IMR-90 (cell line): ENCODE measurements around the gene DGKQ. TPM values are rescaled to one million over a fixed set of nuclear protein-coding genes. Genes with fewer than 3 reads are reported as not detected.

ENCODE experiments used
- ATAC-seq: fragments of 200-7000 bp; cut with Tn5 transposase; 2 replicates; pipeline ENCODE4 v1.9.1; 2020; ENCODE audit warnings: low read depth, mild to moderate bottlenecking, moderate library complexity
- BruUV-seq: library from RNA; stranded (reverse); fragments of 400-500 nt; replicated peaks from 2 replicates; lab custom pipeline; 2021; lab: Mats Ljungman, UMichigan
- CTCF ChIA-PET: fragments of 300-600 bp; formaldehyde crosslinking; extraction: SDS; loops from one replicate; lab custom pipeline; 2021; ENCODE audit warnings: antibody characterized with exemption; lab: Yijun Ruan, JAX
- POLR2A ChIA-PET: fragments of 300-600 bp; sonication (Branson Sonifier 250); formaldehyde crosslinking; loops from one replicate; lab custom pipeline; 2022; ENCODE audit warnings: antibody characterized with exemption; ENCODE audit not compliant: unreplicated experiment; lab: Charles Lee
- DNase-seq: peaks from one replicate; pipeline ENCODE4 v3.0.0; 2013
- H2AFZ ChIP-seq: replicated peaks from 2 replicates; pipeline ENCODE3; 2013; ENCODE audit warnings: low read length, mild to moderate bottlenecking; ENCODE audit not compliant: poor library complexity
- H2AK5ac ChIP-seq: 2 replicates; pipeline ENCODE4 v1.6.1; 2013; ENCODE audit warnings: low read depth, low read length, inconsistent platforms
- H2AK9ac ChIP-seq: replicated peaks from 2 replicates; pipeline ENCODE3; 2013; ENCODE audit warnings: mild to moderate bottlenecking, low read depth, low read length, moderate library complexity; ENCODE audit not compliant: poor library complexity
- H2BK120ac ChIP-seq: 2 replicates; pipeline ENCODE4 v1.6.1; 2013; ENCODE audit warnings: low read depth, low read length, inconsistent platforms
- H2BK15ac ChIP-seq: 3 replicates; pipeline ENCODE4 v1.6.1; 2013; ENCODE audit warnings: low read depth, low read length, inconsistent platforms
- H2BK20ac ChIP-seq: 2 replicates; pipeline ENCODE4 v1.6.1; 2013; ENCODE audit warnings: low read depth, mild to moderate bottlenecking, inconsistent platforms, low read length, moderate library complexity
- H2BK5ac ChIP-seq: 2 replicates; pipeline ENCODE4 v1.6.1; 2013; ENCODE audit warnings: mild to moderate bottlenecking, low read depth, low read length, inconsistent platforms; ENCODE audit not compliant: poor library complexity, severe bottlenecking
- H3K14ac ChIP-seq: replicated peaks from 2 replicates; pipeline ENCODE4 v1.6.1; 2013; ENCODE audit warnings: low read depth, low read length, inconsistent platforms
- H3K18ac ChIP-seq: 2 replicates; pipeline ENCODE4 v1.6.1; 2013; ENCODE audit warnings: low read depth, low read length, control low read depth
- H3K23ac ChIP-seq: 2 replicates; pipeline ENCODE4 v1.6.1; 2013; ENCODE audit warnings: low read depth, low read length, inconsistent platforms
- H3K27ac ChIP-seq: 2 replicates; pipeline ENCODE4 v1.5.1; 2013; ENCODE audit warnings: mild to moderate bottlenecking, control low read depth, low read length; ENCODE audit not compliant: insufficient read depth
- H3K27me3 ChIP-seq: 2 replicates; pipeline ENCODE4 v1.6.1; 2013; ENCODE audit warnings: low read length; ENCODE audit not compliant: control insufficient read depth, insufficient read depth
- H3K36me3 ChIP-seq: 2 replicates; pipeline ENCODE4 v1.6.1; 2013; ENCODE audit warnings: low read length, mixed read lengths; ENCODE audit not compliant: control insufficient read depth, insufficient read depth
- H3K4ac ChIP-seq: 2 replicates; pipeline ENCODE4 v1.6.1; 2013; ENCODE audit warnings: low read depth, low read length, inconsistent platforms
- H3K4me1 ChIP-seq: 2 replicates; pipeline ENCODE4 v1.6.1; 2013; ENCODE audit warnings: low read length, mixed read lengths; ENCODE audit not compliant: control insufficient read depth, insufficient read depth
- H3K4me2 ChIP-seq: 2 replicates; pipeline ENCODE4 v1.6.1; 2013; ENCODE audit warnings: low read depth, mild to moderate bottlenecking, control low read depth, low read length, moderate library complexity
- H3K4me3 ChIP-seq: 2 replicates; pipeline ENCODE4 v1.5.1; 2013; ENCODE audit warnings: low read depth, mild to moderate bottlenecking, control low read depth, low read length, moderate library complexity; ENCODE audit not compliant: insufficient read depth
- H3K56ac ChIP-seq: 2 replicates; pipeline ENCODE4 v1.6.1; 2013; ENCODE audit warnings: low read length, inconsistent platforms; ENCODE audit not compliant: insufficient read depth; ENCODE audit errors: extremely low read depth
- H3K79me1 ChIP-seq, 2 experiments: 2 replicates each; pipeline ENCODE4 v1.6.1; 2013; ENCODE audit warnings: low read length in 2 of 2, inconsistent platforms in 1 of 2, low read depth in 1 of 2
- H3K9ac ChIP-seq: 2 replicates; pipeline ENCODE4 v1.6.1; 2013; ENCODE audit warnings: low read depth, low read length, control low read depth
- H3K9me1 ChIP-seq: 2 replicates; pipeline ENCODE4 v1.6.1; 2013; ENCODE audit warnings: low read length, inconsistent platforms; ENCODE audit not compliant: insufficient read depth
- H3K9me3 ChIP-seq: 2 replicates; pipeline ENCODE4 v1.6.1; 2013; ENCODE audit warnings: low read length; ENCODE audit not compliant: control insufficient read depth, insufficient read depth
- H4K20me1 ChIP-seq: 2 replicates; pipeline ENCODE4 v1.6.1; 2013; ENCODE audit warnings: low read length, inconsistent platforms; ENCODE audit not compliant: insufficient read depth
- H4K5ac ChIP-seq: 2 replicates; pipeline ENCODE4 v1.6.1; 2013; ENCODE audit warnings: mild to moderate bottlenecking, low read depth, low read length, control low read depth
- H4K8ac ChIP-seq, 2 experiments: 2 replicates each; pipeline ENCODE4 v1.6.1; 2013; ENCODE audit warnings: low read depth in 2 of 2, low read length in 2 of 2, control low read depth in 1 of 2, inconsistent platforms in 1 of 2
- H4K91ac ChIP-seq: 2 replicates; pipeline ENCODE4 v1.6.1; 2013; ENCODE audit warnings: low read depth, low read length, inconsistent platforms; ENCODE audit not compliant: insufficient read depth
- MAZ ChIP-seq: IDR thresholded peaks from 2 replicates; pipeline ENCODE4 v1.6.1; 2012; ENCODE audit warnings: low read depth, mild to moderate bottlenecking, low read length, improper control_type of control experiment, moderate library complexity, borderline replicate concordance
- SMC3 ChIP-seq: fragments of 150-350 bp; IDR thresholded peaks from 2 replicates; pipeline ENCODE4 v1.6.1; 2016; ENCODE audit warnings: low read depth, mild to moderate bottlenecking, antibody characterized with exemption, low read length, moderate library complexity
- WGBS, 2 experiments: methylation state at CpG; one replicate each; pipeline versions ENCODE4 v1.1.5 to v1.1.7; 2013; ENCODE audit warnings: missing lambda C conversion rate in 2 of 2; ENCODE audit not compliant: insufficient read length in 1 of 2; ENCODE audit errors: extremely low coverage in 2 of 2; 5-methylcytosine and 5-hydroxymethylcytosine counted together
- dilution Hi-C: fragments of 300-500 bp; cut with HindIII; formaldehyde crosslinking; loops from one replicate; pipeline ENCODE4 v1.14.3; 2018; ENCODE audit warnings: low sequenced_read_pairs; ENCODE audit not compliant: unreplicated experiment
- in situ Hi-C: fragments of 300-500 bp; cut with MboI; formaldehyde crosslinking; loops from 3 replicates; pipeline ENCODE4 v1.14.3; 2019; ENCODE audit warnings: low sequenced_read_pairs, inconsistent platforms, mixed read lengths
- intact Hi-C: fragments of 100-400 bp; cut with micrococcal nuclease; formaldehyde crosslinking; loops from 2 replicates; pipeline ENCODE4 v1.10.0; 2022
- polyA plus RNA-seq, 3 experiments: library from polyadenylated mRNA; depleted of rRNA; stranded (reverse); fragments of >200 nt; gene quantifications; 2 replicates each; pipeline ENCODE4 v1.2.3, GENCODE V29; 2012; ENCODE audit warnings: low replicate concordance in 1 of 3
- total RNA-seq: library from RNA; depleted of rRNA; stranded (reverse); fragments of >200 nt; gene quantifications from 2 replicates; pipeline ENCODE4 v1.2.3, GENCODE V29; 2012

Gene DGKQ
- total and polyA plus RNA-seq, 2 of the 4 experiments (the other 2 are of a cell fraction), result 4.3 to 15.6 TPM

DNA sequence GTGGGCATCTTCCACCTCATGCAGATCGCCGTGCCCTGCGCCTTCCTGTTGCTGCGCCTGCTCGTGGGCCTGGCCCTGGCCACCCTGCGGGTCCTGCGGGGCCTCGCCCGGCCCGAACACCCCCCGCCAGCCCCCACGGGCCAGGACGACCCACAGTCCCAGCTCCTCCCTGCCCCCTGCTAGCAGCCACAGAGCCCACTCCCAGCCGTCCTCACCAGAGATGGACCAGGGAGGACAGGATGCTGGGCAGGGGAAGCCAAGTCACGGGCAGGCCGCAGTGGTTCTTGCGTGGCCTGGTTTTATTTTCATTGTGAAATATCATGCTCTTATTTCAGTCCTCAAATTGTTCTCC is 15.1 kb downstream of the DGKQ start:
- Histone ChIP-seq H2BK15ac (no peak overlapping the region), H2AFZ (no peak overlapping the region), H2AK9ac (no peak overlapping the region), H3K4me2 (no peak overlapping the region), H2BK120ac (no peak overlapping the region), H2AK5ac (no peak overlapping the region), H3K9ac (no peak overlapping the region), H3K4ac (no peak overlapping the region), H3K27ac (no peak overlapping the region), H3K23ac (no peak overlapping the region), H3K79me1 (no peaks in the 10 kb centered on the region), H3K4me3 (no peak overlapping the region), H4K5ac (no peak overlapping the region), H4K91ac (no peak overlapping the region), H3K18ac (no peak overlapping the region), H3K27me3 (no peaks in the 10 kb centered on the region), H4K20me1 (no peaks in the 10 kb centered on the region; the same call in 1 of the 2 replicates), H3K14ac (no peak overlapping the region), H3K36me3 (peaks cover 42% of the 10 kb centered on the region), H3K9me1 (0 out of 2 replicates have a peak, but pooled peaks cover 2% of the 10 kb centered on the region), H2BK20ac (no peak overlapping the region), H3K4me1 (no peaks in the 10 kb centered on the region), H2BK5ac (no peak overlapping the region), H3K9me3 (no peaks in the 10 kb centered on the region), H3K56ac (no peak overlapping the region), H4K8ac (no peak overlapping the region)
- TF ChIP-seq MAZ (no peak), SMC3 (no peak)
- POLR2A ChIA-PET, result no interaction called here
- DNase-seq (no peak), ATAC-seq (no peak)
- no TSS peak for BruUV-seq
- intact Hi-C loops (no loop called here), dilution Hi-C loops (no loop called here), in situ Hi-C loops (no loop called here)
- WGBS, 2 experiments, result 92% methylated on average over 11 of the region's 17 CpGs; no CpG with 5 or more reads in 1 of the 2 experiments
- CTCF ChIA-PET, result no interaction called here
